ENCODE results near the gene KIF1B.

DNA sequence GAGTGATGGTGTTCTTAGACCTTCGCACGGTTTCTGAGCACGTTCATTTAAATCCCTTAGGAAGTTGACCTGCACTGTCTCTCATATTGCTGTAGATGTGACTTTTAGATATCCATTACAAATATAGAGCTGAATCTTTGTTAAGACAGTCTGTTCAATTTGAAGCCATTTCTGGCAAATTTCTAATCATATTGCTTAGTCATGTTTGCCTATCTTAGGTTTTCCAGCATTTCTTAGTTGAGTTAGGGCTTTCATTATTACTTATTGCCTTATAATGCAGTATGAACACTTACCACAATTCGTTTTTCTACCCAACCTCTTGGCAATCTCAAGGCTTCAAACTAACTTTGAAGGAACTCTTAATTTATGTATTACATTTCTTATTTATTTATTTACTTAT is 110.0 kb downstream of the KIF1B start:
- TF ChIP-seq, protein P1, sequence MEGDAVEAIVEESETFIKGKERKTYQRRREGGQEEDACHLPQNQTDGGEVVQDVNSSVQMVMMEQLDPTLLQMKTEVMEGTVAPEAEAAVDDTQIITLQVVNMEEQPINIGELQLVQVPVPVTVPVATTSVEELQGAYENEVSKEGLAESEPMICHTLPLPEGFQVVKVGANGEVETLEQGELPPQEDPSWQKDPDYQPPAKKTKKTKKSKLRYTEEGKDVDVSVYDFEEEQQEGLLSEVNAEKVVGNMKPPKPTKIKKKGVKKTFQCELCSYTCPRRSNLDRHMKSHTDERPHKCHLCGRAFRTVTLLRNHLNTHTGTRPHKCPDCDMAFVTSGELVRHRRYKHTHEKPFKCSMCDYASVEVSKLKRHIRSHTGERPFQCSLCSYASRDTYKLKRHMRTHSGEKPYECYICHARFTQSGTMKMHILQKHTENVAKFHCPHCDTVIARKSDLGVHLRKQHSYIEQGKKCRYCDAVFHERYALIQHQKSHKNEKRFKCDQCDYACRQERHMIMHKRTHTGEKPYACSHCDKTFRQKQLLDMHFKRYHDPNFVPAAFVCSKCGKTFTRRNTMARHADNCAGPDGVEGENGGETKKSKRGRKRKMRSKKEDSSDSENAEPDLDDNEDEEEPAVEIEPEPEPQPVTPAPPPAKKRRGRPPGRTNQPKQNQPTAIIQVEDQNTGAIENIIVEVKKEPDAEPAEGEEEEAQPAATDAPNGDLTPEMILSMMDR (IDR thresholded peaks at IDR 0.05) = no peak
- TF ChIP-seq POLR2A (IDR thresholded peaks at IDR 0.05; ENCODE audit: low read depth) (no peak), EP300 (IDR thresholded peaks at IDR 0.05) (no peak), POLR2AphosphoS5 (IDR thresholded peaks at IDR 0.05) (no peak)
